Activated CD4-positive, alpha-beta T cell treated with anti-CD3 and anti-CD28 coated beads for 48 hours (primary cell): Measurements from ENCODE around the gene RNF187.
"Not testable (repeated sequence)": the region's sequence is repeated elsewhere in the genome, so short reads cannot be mapped to it uniquely, and the experiment has no call there.

Source experiments
- DNase-seq: peaks from one replicate; pipeline ENCODE4 v3.0.0-alpha.2; 2020

The RNF187 gene

GRCh38 chr1:228488818-228489674, 1.9 kb downstream of the RNF187 start:
- no peak for DNase-seq

GRCh38 chr1:228490120-228491078, 3.2 kb downstream of the RNF187 start:
- peak; percentile 31 for DNase-seq

GRCh38 chr1:228493141-228494043, 6.2 kb downstream of the RNF187 start:
- no peak for DNase-seq

- DNase-seq: no peak
These were observed 6.8 kb downstream of the RNF187 start for GRCh38 chr1:228494044-228494353.

GRCh38 chr1:228494391-228494790, 7.2 kb downstream of the RNF187 start:
- DNase-seq: no peak

- no peak for DNase-seq
These were observed 8.0 kb downstream of the RNF187 start for GRCh38 chr1:228494970-228495853.

- DNase-seq: no peak
These were observed 8.9 kb downstream of the RNF187 start for GRCh38 chr1:228496084-228496483.

GRCh38 chr1:228496494-228496893, 9.3 kb downstream of the RNF187 start:
- DNase-seq: no peak

- no peak for DNase-seq
These were observed 10.0 kb downstream of the RNF187 start for GRCh38 chr1:228497206-228497605.

- no peak for DNase-seq
These were observed 10.6 kb downstream of the RNF187 start for GRCh38 chr1:228497817-228498216.

GRCh38 chr1:228500143-228500734, 13.1 kb downstream of the RNF187 start:
- no peak for DNase-seq

GRCh38 chr1:228500901-228501871, 14.0 kb downstream of the RNF187 start:
- peak; percentile 93 for DNase-seq

- no peak for DNase-seq
These were observed 15.3 kb downstream of the RNF187 start for GRCh38 chr1:228502522-228502921.

GRCh38 chr1:228505944-228506343, 18.8 kb downstream of the RNF187 start:
- DNase-seq: not testable (repeated sequence)

GRCh38 chr1:228507961-228508652, 20.9 kb downstream of the RNF187 start:
- no peak for DNase-seq

GRCh38 chr1:228508840-228509415, 21.7 kb downstream of the RNF187 start:
- no peak for DNase-seq

GRCh38 chr1:228510101-228510802, 23.1 kb downstream of the RNF187 start:
- DNase-seq: no peak

GRCh38 chr1:228510803-228511413, 23.7 kb downstream of the RNF187 start:
- no peak for DNase-seq
